GM23338 (cell line): ENCODE measurements around the gene FMN1. TPM values are rescaled to one million over a fixed set of nuclear protein-coding genes. Genes with fewer than 3 reads are reported as not detected.
A peak's percentile ranks its signal among the peaks of the same experiment; 100 is the strongest.

Experiments used
- ATAC-seq: fragments of 200-7000 bp; cut with Tn5 transposase; 3 replicates; pipeline ENCODE4 v1.9.1; 2020
- DNase-seq: peaks from one replicate; pipeline ENCODE4 v3.0.0-alpha.2; 2015; ENCODE audit warnings: low spot score
- H2AFZ ChIP-seq: fragments of 200-600 bp; sonication (generic); 2 replicates; pipeline ENCODE4 v1.8.0; 2016; ENCODE audit warnings: antibody characterized with exemption, mild to moderate bottlenecking, moderate library complexity
- H3F3A ChIP-seq: fragments of 200-600 bp; sonication (generic); replicated peaks from 2 replicates; pipeline ENCODE4 v1.8.0; 2017; ENCODE audit warnings: antibody characterized with exemption, mixed run types, low read depth
- H3K27ac ChIP-seq: fragments of 200-600 bp; sonication (generic); 2 replicates; pipeline ENCODE4 v1.6.1; 2016; ENCODE audit warnings: low read depth
- H3K27me3 ChIP-seq: fragments of 200-600 bp; sonication (generic); 2 replicates; pipeline ENCODE4 v1.8.0; 2016; ENCODE audit warnings: mild to moderate bottlenecking, mixed run types, moderate library complexity; ENCODE audit not compliant: insufficient read depth
- H3K36me3 ChIP-seq: fragments of 200-600 bp; sonication (generic); 2 replicates; pipeline ENCODE4 v1.8.0; 2016; ENCODE audit warnings: mild to moderate bottlenecking; ENCODE audit not compliant: insufficient read depth
- H3K4me1 ChIP-seq: fragments of 200-600 bp; sonication (generic); 2 replicates; pipeline ENCODE4 v1.8.0; 2016; ENCODE audit warnings: mild to moderate bottlenecking, moderate library complexity; ENCODE audit not compliant: insufficient read depth
- H3K4me2 ChIP-seq: fragments of 200-600 bp; sonication (generic); 2 replicates; pipeline ENCODE4 v1.7.1; 2017; ENCODE audit warnings: mixed run types
- H3K4me3 ChIP-seq: fragments of 200-600 bp; sonication (generic); 2 replicates; pipeline ENCODE4 v1.6.1; 2016; ENCODE audit warnings: mixed run types
- H3K79me2 ChIP-seq: fragments of 200-600 bp; sonication (generic); replicated peaks from 2 replicates; pipeline ENCODE4 v1.8.0; 2017; ENCODE audit warnings: mild to moderate bottlenecking; ENCODE audit not compliant: insufficient read depth
- H3K9me2 ChIP-seq: fragments of 200-600 bp; sonication (generic); 2 replicates; pipeline ENCODE4 v1.8.0; 2017; ENCODE audit not compliant: insufficient read depth
- H4K20me1 ChIP-seq: fragments of 200-600 bp; sonication (generic); replicated peaks from 2 replicates; pipeline ENCODE4 v1.8.0; 2017; ENCODE audit warnings: mild to moderate bottlenecking; ENCODE audit not compliant: insufficient read depth
- H3K27ac Mint-ChIP-seq: 2 replicates; pipeline ENCODE4 v1.8.0; 2020; ENCODE audit warnings: inconsistent platforms, mild to moderate bottlenecking, moderate library complexity, mixed read lengths
- H3K27me3 Mint-ChIP-seq: 3 replicates; pipeline ENCODE4 v1.8.0; 2022; ENCODE audit warnings: low read depth, mild to moderate bottlenecking, moderate library complexity, mixed read lengths, inconsistent platforms; ENCODE audit not compliant: insufficient read depth, poor library complexity
- H3K36me3 Mint-ChIP-seq: 3 replicates; pipeline ENCODE4 v1.8.0; 2021; ENCODE audit warnings: low read depth, mild to moderate bottlenecking, inconsistent platforms, moderate library complexity, mixed read lengths
- H3K4me1 Mint-ChIP-seq: 3 replicates; pipeline ENCODE4 v1.8.0; 2020; ENCODE audit warnings: mild to moderate bottlenecking, inconsistent platforms, mixed read lengths
- H3K4me3 Mint-ChIP-seq: 3 replicates; pipeline ENCODE4 v1.8.0; 2021; ENCODE audit warnings: moderate library complexity, mild to moderate bottlenecking, inconsistent platforms, mixed read lengths
- H3K9me3 Mint-ChIP-seq: 3 replicates; pipeline ENCODE4 v1.8.0; 2020; ENCODE audit warnings: moderate library complexity, mild to moderate bottlenecking, inconsistent platforms, mixed read lengths
- EZH2 ChIP-seq: fragments of 200-600 bp; sonication (generic); IDR thresholded peaks from one replicate; pipeline ENCODE4 v1.8.0; 2017; ENCODE audit warnings: antibody characterized with exemption, mild to moderate bottlenecking, low read depth; ENCODE audit not compliant: unreplicated experiment
- EZH2phosphoT487 ChIP-seq: fragments of 200-600 bp; sonication (generic); IDR thresholded peaks from one replicate; pipeline ENCODE4 v1.8.1; 2018; ENCODE audit warnings: antibody characterized with exemption; ENCODE audit not compliant: unreplicated experiment
- POLR2AphosphoS5 ChIP-seq: IDR thresholded peaks from 2 replicates; pipeline ENCODE4 v1.6.1; 2016; ENCODE audit warnings: antibody characterized with exemption, low read depth
- polyA plus RNA-seq: library from polyadenylated mRNA; unstranded; fragments of >200 nt; fragmentation: Nextera tagmentation; extraction: Ambion mirVana; gene quantifications from 2 replicates; pipeline ENCODE4 v1.2.1, GENCODE V29; 2016
- total RNA-seq: library from RNA; depleted of rRNA; stranded (reverse); fragments of >200 nt; shearing (Covaris generic); gene quantifications from 2 replicates; pipeline ENCODE4 v1.2.3, GENCODE V29; 2014
- TF ChIP-seq, protein P1 (sequence below): fragments of 250-450 bp; sonication (Bioruptor Pico); IDR thresholded peaks from 2 replicates; pipeline ENCODE4 v1.5.0; 2020; ENCODE audit warnings: mild to moderate bottlenecking, moderate library complexity
- TF ChIP-seq, protein P2 (sequence below): IDR thresholded peaks from 2 replicates; pipeline ENCODE4 v1.6.1; 2016; ENCODE audit warnings: antibody characterized with exemption

Gene FMN1
- total and polyA plus RNA-seq, 2 experiments from 2014 or later: 1.2 to 1.6 TPM

- no peaks in the 10 kb centered on the region for H3K4me1 ChIP-seq
- no peaks in the 10 kb centered on the region for H3K36me3 ChIP-seq
- ATAC-seq: peak; percentile 54
- no peak overlapping the region for H3K4me3 Mint-ChIP-seq
- no peaks in the 10 kb centered on the region for H4K20me1 ChIP-seq
- no peaks in the 10 kb centered on the region for H3K36me3 Mint-ChIP-seq
- no peaks in the 10 kb centered on the region for H3F3A ChIP-seq
- no peak overlapping the region for H3K27ac ChIP-seq
- no peak overlapping the region for H2AFZ ChIP-seq
- peaks cover 4% of the 10 kb centered on the region for H3K27me3 Mint-ChIP-seq
- H3K27ac Mint-ChIP-seq: no peak overlapping the region; the same call in 1 of the 2 replicates
- peak; percentile 44 for DNase-seq
- H3K9me2 ChIP-seq: peaks cover 3% of the 10 kb centered on the region
- no peaks in the 10 kb centered on the region for H3K27me3 ChIP-seq
- no peak overlapping the region for H3K4me3 ChIP-seq
- H3K79me2 ChIP-seq: no peaks in the 10 kb centered on the region
- TF ChIP-seq EZH2phosphoT487 (no peak), POLR2AphosphoS5 (no peak)
- TF ChIP-seq, protein P1, sequence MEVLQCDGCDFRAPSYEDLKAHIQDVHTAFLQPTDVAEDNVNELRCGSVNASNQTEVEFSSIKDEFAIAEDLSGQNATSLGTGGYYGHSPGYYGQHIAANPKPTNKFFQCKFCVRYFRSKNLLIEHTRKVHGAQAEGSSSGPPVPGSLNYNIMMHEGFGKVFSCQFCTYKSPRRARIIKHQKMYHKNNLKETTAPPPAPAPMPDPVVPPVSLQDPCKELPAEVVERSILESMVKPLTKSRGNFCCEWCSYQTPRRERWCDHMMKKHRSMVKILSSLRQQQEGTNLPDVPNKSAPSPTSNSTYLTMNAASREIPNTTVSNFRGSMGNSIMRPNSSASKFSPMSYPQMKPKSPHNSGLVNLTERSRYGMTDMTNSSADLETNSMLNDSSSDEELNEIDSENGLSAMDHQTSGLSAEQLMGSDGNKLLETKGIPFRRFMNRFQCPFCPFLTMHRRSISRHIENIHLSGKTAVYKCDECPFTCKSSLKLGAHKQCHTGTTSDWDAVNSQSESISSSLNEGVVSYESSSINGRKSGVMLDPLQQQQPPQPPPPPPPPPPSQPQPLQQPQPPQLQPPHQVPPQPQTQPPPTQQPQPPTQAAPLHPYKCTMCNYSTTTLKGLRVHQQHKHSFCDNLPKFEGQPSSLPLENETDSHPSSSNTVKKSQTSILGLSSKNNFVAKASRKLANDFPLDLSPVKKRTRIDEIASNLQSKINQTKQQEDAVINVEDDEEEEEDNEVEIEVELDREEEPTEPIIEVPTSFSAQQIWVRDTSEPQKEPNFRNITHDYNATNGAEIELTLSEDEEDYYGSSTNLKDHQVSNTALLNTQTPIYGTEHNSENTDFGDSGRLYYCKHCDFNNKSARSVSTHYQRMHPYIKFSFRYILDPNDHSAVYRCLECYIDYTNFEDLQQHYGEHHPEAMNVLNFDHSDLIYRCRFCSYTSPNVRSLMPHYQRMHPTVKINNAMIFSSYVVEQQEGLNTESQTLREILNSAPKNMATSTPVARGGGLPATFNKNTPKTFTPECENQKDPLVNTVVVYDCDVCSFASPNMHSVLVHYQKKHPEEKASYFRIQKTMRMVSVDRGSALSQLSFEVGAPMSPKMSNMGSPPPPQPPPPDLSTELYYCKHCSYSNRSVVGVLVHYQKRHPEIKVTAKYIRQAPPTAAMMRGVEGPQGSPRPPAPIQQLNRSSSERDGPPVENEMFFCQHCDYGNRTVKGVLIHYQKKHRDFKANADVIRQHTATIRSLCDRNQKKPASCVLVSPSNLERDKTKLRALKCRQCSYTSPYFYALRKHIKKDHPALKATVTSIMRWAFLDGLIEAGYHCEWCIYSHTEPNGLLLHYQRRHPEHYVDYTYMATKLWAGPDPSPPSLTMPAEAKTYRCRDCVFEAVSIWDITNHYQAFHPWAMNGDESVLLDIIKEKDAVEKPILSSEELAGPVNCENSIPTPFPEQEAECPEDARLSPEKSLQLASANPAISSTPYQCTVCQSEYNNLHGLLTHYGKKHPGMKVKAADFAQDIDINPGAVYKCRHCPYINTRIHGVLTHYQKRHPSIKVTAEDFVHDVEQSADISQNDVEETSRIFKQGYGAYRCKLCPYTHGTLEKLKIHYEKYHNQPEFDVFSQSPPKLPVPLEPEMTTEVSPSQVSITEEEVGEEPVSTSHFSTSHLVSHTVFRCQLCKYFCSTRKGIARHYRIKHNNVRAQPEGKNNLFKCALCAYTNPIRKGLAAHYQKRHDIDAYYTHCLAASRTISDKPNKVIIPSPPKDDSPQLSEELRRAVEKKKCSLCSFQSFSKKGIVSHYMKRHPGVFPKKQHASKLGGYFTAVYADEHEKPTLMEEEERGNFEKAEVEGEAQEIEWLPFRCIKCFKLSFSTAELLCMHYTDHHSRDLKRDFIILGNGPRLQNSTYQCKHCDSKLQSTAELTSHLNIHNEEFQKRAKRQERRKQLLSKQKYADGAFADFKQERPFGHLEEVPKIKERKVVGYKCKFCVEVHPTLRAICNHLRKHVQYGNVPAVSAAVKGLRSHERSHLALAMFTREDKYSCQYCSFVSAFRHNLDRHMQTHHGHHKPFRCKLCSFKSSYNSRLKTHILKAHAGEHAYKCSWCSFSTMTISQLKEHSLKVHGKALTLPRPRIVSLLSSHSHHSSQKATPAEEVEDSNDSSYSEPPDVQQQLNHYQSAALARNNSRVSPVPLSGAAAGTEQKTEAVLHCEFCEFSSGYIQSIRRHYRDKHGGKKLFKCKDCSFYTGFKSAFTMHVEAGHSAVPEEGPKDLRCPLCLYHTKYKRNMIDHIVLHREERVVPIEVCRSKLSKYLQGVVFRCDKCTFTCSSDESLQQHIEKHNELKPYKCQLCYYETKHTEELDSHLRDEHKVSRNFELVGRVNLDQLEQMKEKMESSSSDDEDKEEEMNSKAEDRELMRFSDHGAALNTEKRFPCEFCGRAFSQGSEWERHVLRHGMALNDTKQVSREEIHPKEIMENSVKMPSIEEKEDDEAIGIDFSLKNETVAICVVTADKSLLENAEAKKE (CRISPR knock-in tag): peak; percentile 45; the same call in 1 of the 2 replicates
- no peaks in the 10 kb centered on the region for H3K9me3 Mint-ChIP-seq
- peaks cover 12% of the 10 kb centered on the region for H3K4me1 Mint-ChIP-seq
- H3K4me2 ChIP-seq: no peak overlapping the region
These were observed 338.6 kb downstream of the FMN1 start for GRCh38 chr15:32855942-32856341.

DNA sequence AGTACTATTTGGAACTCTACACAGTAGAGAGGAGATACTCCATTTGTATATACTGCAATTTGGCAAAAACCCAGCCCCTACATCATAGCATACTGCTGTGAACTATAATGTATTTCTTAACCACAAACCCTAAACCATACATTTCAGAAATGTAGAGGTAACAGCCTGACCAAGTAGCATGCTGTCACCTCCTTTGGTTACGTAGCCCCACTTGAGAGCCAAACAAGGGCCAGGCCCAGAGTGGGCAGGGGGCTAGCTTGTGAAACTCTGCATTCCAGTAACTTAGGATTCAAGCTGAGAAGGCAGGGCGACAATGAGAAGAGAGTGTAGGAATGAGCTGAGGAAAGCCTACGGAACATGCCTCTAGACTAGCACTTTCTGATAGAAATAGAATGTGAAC is 340.9 kb downstream of the FMN1 start:
- Mint-ChIP-seq H3K36me3 (no peaks in the 10 kb centered on the region), H3K27ac (no peak overlapping the region), H3K27me3 (peaks cover 2% of the 10 kb centered on the region), H3K9me3 (no peaks in the 10 kb centered on the region), H3K4me3 (no peak overlapping the region), H3K4me1 (peaks cover 12% of the 10 kb centered on the region)
- no peaks in the 10 kb centered on the region for H3K36me3 ChIP-seq
- H3K4me1 ChIP-seq: no peaks in the 10 kb centered on the region
- H3K27ac ChIP-seq: no peak overlapping the region
- H2AFZ ChIP-seq: no peak overlapping the region
- H3K27me3 ChIP-seq: no peaks in the 10 kb centered on the region
- H3K4me2 ChIP-seq: no peak overlapping the region
- H3K79me2 ChIP-seq: no peaks in the 10 kb centered on the region
- no peaks in the 10 kb centered on the region for H3F3A ChIP-seq
- H3K9me2 ChIP-seq: peaks cover 3% of the 10 kb centered on the region
- DNase-seq (peak; percentile 18), ATAC-seq (peak; percentile 85)
- no peak overlapping the region for H3K4me3 ChIP-seq
- no peaks in the 10 kb centered on the region for H4K20me1 ChIP-seq
- TF ChIP-seq EZH2: no peak
- TF ChIP-seq, protein P2, sequence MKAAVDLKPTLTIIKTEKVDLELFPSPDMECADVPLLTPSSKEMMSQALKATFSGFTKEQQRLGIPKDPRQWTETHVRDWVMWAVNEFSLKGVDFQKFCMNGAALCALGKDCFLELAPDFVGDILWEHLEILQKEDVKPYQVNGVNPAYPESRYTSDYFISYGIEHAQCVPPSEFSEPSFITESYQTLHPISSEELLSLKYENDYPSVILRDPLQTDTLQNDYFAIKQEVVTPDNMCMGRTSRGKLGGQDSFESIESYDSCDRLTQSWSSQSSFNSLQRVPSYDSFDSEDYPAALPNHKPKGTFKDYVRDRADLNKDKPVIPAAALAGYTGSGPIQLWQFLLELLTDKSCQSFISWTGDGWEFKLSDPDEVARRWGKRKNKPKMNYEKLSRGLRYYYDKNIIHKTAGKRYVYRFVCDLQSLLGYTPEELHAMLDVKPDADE: no peak
- no peak for TF ChIP-seq POLR2AphosphoS5
- TF ChIP-seq, protein P1 (CRISPR knock-in tag): no peak
